M059J (cell line): ENCODE measurements around the gene USP7. TPM values are rescaled to one million over a fixed set of nuclear protein-coding genes. Genes with fewer than 3 reads are reported as not detected.
A peak's percentile ranks its signal among the peaks of the same experiment; 100 is the strongest.
"Not testable (repeated sequence)": the region's sequence is repeated elsewhere in the genome, so short reads cannot be mapped to it uniquely, and the experiment has no call there.

Experiments used
- DNase-seq: peaks from one replicate; pipeline ENCODE4 v3.0.0-alpha.2; 2012; ENCODE audit warnings: low read depth
- total RNA-seq: library from RNA; depleted of rRNA; stranded (reverse); fragments of >200 nt; shearing (Covaris generic); gene quantifications from 2 replicates; pipeline ENCODE4 v1.2.3, GENCODE V29; 2014

USP7 gene
- total RNA-seq, 1 experiment from 2014 or later, result 35.0 TPM

GRCh38 chr16:8925455-8925854 lies 38.3 kb downstream of the USP7 start:
- DNase-seq, result no peak

- DNase-seq, result no peak
Observed at GRCh38 chr16:8924214-8924613, 39.5 kb downstream of the USP7 start.

- DNase-seq, result no peak
Observed at GRCh38 chr16:8923199-8923598, 40.5 kb downstream of the USP7 start.

- no peak for DNase-seq
Observed at GRCh38 chr16:8921347-8921984, 42.2 kb downstream of the USP7 start.

GRCh38 chr16:8920645-8921346 lies 42.9 kb downstream of the USP7 start:
- DNase-seq, result no peak

GRCh38 chr16:8919934-8920462 lies 43.7 kb downstream of the USP7 start:
- DNase-seq, result no peak

GRCh38 chr16:8919089-8919933 lies 44.4 kb downstream of the USP7 start:
- no peak for DNase-seq

- not testable (repeated sequence) for DNase-seq
Observed at GRCh38 chr16:8917336-8917735, 46.4 kb downstream of the USP7 start.

- DNase-seq, result no peak
Observed at GRCh38 chr16:8916541-8917225, 47.0 kb downstream of the USP7 start.

- DNase-seq, result no peak
Observed at GRCh38 chr16:8915722-8916301, 47.9 kb downstream of the USP7 start.

GRCh38 chr16:8914098-8914497 lies 49.6 kb downstream of the USP7 start:
- DNase-seq, result no peak

GRCh38 chr16:8912793-8913192 lies 50.9 kb downstream of the USP7 start:
- no peak for DNase-seq

GRCh38 chr16:8910811-8911210 lies 52.9 kb downstream of the USP7 start:
- no peak for DNase-seq

GRCh38 chr16:8908810-8909468 lies 54.8 kb downstream of the USP7 start:
- peak; percentile 24 for DNase-seq

GRCh38 chr16:8907096-8907495 lies 56.6 kb downstream of the USP7 start:
- no peak for DNase-seq

GRCh38 chr16:8905795-8906591 lies 57.7 kb downstream of the USP7 start:
- DNase-seq, result no peak

GRCh38 chr16:8905168-8905762 lies 58.4 kb downstream of the USP7 start:
- DNase-seq, result peak; percentile 42

- no peak for DNase-seq
Observed at GRCh38 chr16:8904018-8904430, 59.7 kb downstream of the USP7 start.

- no peak for DNase-seq
Observed at GRCh38 chr16:8903004-8903403, 60.7 kb downstream of the USP7 start.
